ENCODE data around the gene CACNA1C.

- TF ChIP-seq, protein P1, sequence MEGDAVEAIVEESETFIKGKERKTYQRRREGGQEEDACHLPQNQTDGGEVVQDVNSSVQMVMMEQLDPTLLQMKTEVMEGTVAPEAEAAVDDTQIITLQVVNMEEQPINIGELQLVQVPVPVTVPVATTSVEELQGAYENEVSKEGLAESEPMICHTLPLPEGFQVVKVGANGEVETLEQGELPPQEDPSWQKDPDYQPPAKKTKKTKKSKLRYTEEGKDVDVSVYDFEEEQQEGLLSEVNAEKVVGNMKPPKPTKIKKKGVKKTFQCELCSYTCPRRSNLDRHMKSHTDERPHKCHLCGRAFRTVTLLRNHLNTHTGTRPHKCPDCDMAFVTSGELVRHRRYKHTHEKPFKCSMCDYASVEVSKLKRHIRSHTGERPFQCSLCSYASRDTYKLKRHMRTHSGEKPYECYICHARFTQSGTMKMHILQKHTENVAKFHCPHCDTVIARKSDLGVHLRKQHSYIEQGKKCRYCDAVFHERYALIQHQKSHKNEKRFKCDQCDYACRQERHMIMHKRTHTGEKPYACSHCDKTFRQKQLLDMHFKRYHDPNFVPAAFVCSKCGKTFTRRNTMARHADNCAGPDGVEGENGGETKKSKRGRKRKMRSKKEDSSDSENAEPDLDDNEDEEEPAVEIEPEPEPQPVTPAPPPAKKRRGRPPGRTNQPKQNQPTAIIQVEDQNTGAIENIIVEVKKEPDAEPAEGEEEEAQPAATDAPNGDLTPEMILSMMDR (IDR thresholded peaks at IDR 0.05; ENCODE audit: low read depth, low read length): no peak
- no peak for TF ChIP-seq POLR2A (IDR thresholded peaks at IDR 0.05; ENCODE audit: extremely low read depth, insufficient read length)
- TF ChIP-seq MAX (IDR thresholded peaks at IDR 0.05; ENCODE audit: low read depth, low read length): no peak
Observed at GRCh38 chr12:2300886-2301285, 248.1 kb downstream of the CACNA1C start.
